OCI-LY7 (cell line): ENCODE measurements around the gene RABL3. TPM values are rescaled to one million over a fixed set of nuclear protein-coding genes. Genes with fewer than 3 reads are reported as not detected.

Source experiments
- BruUV-seq: library from RNA; stranded (reverse); fragments of 400-500 nt; replicated peaks from 2 replicates; lab custom pipeline; 2021; lab: Mats Ljungman, UMichigan
- CTCF ChIA-PET: fragments of 300-600 bp; sonication (Branson Sonifier 250); formaldehyde crosslinking; loops from one replicate; lab custom pipeline; 2022; ENCODE audit warnings: antibody characterized with exemption; ENCODE audit not compliant: unreplicated experiment; lab: Charles Lee
- POLR2A ChIA-PET: fragments of 300-600 bp; sonication (Branson Sonifier 250); formaldehyde crosslinking; loops from one replicate; lab custom pipeline; 2022; ENCODE audit warnings: antibody characterized with exemption; lab: Charles Lee
- DNase-seq: peaks from one replicate; pipeline ENCODE4 v3.0.0-alpha.2; 2015; ENCODE audit warnings: low spot score
- H2AFZ ChIP-seq: fragments of 200-600 bp; sonication (generic), shearing (Covaris generic); 2 replicates; pipeline ENCODE4 v1.6.1; 2014; ENCODE audit warnings: mild to moderate bottlenecking, antibody characterized with exemption, low read length, moderate library complexity
- H3K27ac ChIP-seq: fragments of 200-600 bp; sonication (generic); 2 replicates; pipeline ENCODE4 v1.5.1; 2014; ENCODE audit warnings: mixed run types, low read depth, mild to moderate bottlenecking, moderate library complexity, low read length, inconsistent platforms; ENCODE audit not compliant: poor library complexity, severe bottlenecking
- H3K36me3 ChIP-seq: fragments of 200-600 bp; sonication (generic); 2 replicates; pipeline ENCODE4 v1.6.1; 2014; ENCODE audit warnings: mild to moderate bottlenecking, antibody characterized with exemption, low read length, moderate library complexity, mixed read lengths; ENCODE audit not compliant: insufficient read depth
- H3K4me1 ChIP-seq: fragments of 200-600 bp; sonication (generic); 2 replicates; pipeline ENCODE4 v1.5.1; 2014; ENCODE audit warnings: mild to moderate bottlenecking, low read length; ENCODE audit not compliant: insufficient read depth, poor library complexity, severe bottlenecking
- H3K4me2 ChIP-seq: fragments of 200-600 bp; sonication (generic); 2 replicates; pipeline ENCODE4 v1.6.1; 2014; ENCODE audit warnings: mild to moderate bottlenecking, low read length
- H3K4me3 ChIP-seq: fragments of 200-600 bp; sonication (generic); 2 replicates; pipeline ENCODE4 v1.5.1; 2014; ENCODE audit warnings: mild to moderate bottlenecking, low read depth, low read length; ENCODE audit not compliant: poor library complexity, severe bottlenecking
- H3K79me2 ChIP-seq: fragments of 200-600 bp; sonication (generic); 2 replicates; pipeline ENCODE4 v1.6.1; 2016; ENCODE audit warnings: low read depth, mild to moderate bottlenecking, low read length, moderate library complexity, mixed read lengths; ENCODE audit not compliant: insufficient read depth
- H3K9me2 ChIP-seq: fragments of 200-600 bp; sonication (generic); 2 replicates; pipeline ENCODE4 v1.6.1; 2016; ENCODE audit warnings: mild to moderate bottlenecking, low read length, mixed read lengths; ENCODE audit not compliant: insufficient read depth
- H3K9me3 ChIP-seq: fragments of 200-600 bp; sonication (generic); 2 replicates; pipeline ENCODE4 v1.6.1; 2014; ENCODE audit warnings: mild to moderate bottlenecking, mixed run types, low read length, mixed read lengths
- H4K20me1 ChIP-seq: fragments of 200-600 bp; sonication (generic); 2 replicates; pipeline ENCODE4 v1.6.1; 2014; ENCODE audit warnings: mild to moderate bottlenecking, antibody characterized with exemption, low read length, moderate library complexity, mixed read lengths; ENCODE audit not compliant: insufficient read depth
- EZH2phosphoT487 ChIP-seq: fragments of 200-600 bp; sonication (generic); IDR thresholded peaks from 2 replicates; pipeline ENCODE4 v1.6.1; 2018; ENCODE audit warnings: low read depth, borderline replicate concordance, mild to moderate bottlenecking, mixed run types, antibody characterized with exemption, low read length, moderate library complexity, mixed read lengths
- intact Hi-C: fragments of 100-400 bp; cut with micrococcal nuclease; formaldehyde crosslinking; loops from one replicate; pipeline ENCODE4 v1.10.0; 2022; ENCODE audit not compliant: unreplicated experiment
- total RNA-seq, 2 experiments: library from RNA; depleted of rRNA in 1 of 2; stranded (reverse); fragments of >200 nt in 1 of 2; shearing (Covaris generic) in 1 of 2; gene quantifications; 2 replicates each; pipeline ENCODE4 v1.2.3, GENCODE V29; 2014 to 2022
- TF ChIP-seq, protein P1 (sequence below): fragments of 200-600 bp; sonication (generic); conservative IDR thresholded peaks from 2 replicates; pipeline ENCODE4 v1.5.1; 2014; ENCODE audit warnings: mild to moderate bottlenecking, antibody characterized with exemption, low read length, moderate library complexity, mixed read lengths

RABL3 gene
- total RNA-seq, 2 experiments from 2014 or later = 7.7 to 27.9 TPM

DNA sequence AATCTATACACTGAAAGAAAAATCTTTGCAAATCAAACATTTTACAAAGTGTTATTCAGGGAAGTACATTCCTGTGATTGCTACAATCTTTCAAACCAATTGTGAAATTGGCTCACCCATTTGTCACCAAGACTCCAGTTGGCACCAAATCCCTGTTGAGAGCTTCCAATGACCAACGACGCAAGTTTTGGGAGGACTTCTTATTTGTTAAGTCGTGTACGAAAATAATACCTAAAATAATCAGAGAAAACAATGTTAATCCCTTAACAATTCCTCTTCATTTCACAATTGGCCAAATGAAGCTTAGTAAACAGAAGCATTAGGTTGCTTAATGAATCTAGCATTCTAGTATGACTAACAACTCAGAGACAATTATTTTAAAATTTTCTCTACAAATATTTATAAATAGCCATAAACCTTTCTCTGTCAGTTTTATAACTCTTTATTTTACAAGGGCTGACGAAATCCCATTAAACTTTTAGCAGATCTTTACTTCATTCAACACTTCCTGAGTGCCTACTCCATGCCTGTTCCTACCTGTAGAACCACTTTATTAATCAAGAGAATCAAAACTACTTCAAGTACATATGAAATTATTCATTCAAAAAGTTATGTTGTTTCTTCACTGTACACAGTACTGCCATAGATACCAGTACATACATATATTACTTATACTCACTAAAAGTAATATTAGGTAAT is 36.3 kb downstream of the RABL3 start:
- TF ChIP-seq, protein P1, sequence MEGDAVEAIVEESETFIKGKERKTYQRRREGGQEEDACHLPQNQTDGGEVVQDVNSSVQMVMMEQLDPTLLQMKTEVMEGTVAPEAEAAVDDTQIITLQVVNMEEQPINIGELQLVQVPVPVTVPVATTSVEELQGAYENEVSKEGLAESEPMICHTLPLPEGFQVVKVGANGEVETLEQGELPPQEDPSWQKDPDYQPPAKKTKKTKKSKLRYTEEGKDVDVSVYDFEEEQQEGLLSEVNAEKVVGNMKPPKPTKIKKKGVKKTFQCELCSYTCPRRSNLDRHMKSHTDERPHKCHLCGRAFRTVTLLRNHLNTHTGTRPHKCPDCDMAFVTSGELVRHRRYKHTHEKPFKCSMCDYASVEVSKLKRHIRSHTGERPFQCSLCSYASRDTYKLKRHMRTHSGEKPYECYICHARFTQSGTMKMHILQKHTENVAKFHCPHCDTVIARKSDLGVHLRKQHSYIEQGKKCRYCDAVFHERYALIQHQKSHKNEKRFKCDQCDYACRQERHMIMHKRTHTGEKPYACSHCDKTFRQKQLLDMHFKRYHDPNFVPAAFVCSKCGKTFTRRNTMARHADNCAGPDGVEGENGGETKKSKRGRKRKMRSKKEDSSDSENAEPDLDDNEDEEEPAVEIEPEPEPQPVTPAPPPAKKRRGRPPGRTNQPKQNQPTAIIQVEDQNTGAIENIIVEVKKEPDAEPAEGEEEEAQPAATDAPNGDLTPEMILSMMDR = no peak
- TF ChIP-seq EZH2phosphoT487 = no peak
- Histone ChIP-seq H3K27ac (no peak overlapping the region), H3K79me2 (no peaks in the 10 kb centered on the region), H3K4me2 (no peak overlapping the region), H3K4me1 (peaks cover 15% of the 10 kb centered on the region), H2AFZ (no peak overlapping the region), H3K36me3 (peaks cover 9% of the 10 kb centered on the region), H3K9me2 (no peaks in the 10 kb centered on the region), H4K20me1 (no peaks in the 10 kb centered on the region), H3K9me3 (no peaks in the 10 kb centered on the region), H3K4me3 (no peak overlapping the region)
- CTCF ChIA-PET = no interaction called here
- BruUV-seq = no TSS peak
- DNase-seq = no peak
- intact Hi-C loops = no loop called here
- POLR2A ChIA-PET = no interaction called here

DNA sequence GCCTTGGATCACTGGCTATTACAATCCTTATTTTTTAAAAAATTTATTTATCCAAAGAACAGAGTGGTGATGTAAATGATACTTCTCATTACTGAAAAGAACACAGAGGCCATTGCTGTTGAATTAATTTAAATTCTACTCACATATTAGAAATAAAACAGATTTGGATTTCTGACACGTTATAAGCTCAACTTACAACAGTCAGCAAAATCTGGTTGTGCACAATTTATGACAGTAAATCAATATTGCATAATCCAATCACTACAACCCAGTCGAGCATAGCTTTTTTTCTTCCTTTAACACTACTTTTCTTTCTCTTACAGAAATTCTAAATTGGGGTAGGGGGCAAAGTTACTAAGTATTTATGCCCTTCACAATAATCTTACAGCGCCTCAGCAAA is 43.0 kb downstream of the RABL3 start:
- POLR2A ChIA-PET = interaction anchor here (0.6 to 3.9 kb wide), 2 partner anchors 10 to 218 kb away, joined by 7 to 12 read pairs; no protein-coding TSS in a partner anchor
- no peak for TF ChIP-seq EZH2phosphoT487
- TF ChIP-seq, protein P1 = no peak
- BruUV-seq = no TSS peak

More for the DNA sequence above, 43.0 kb downstream of the RABL3 start:
- H3K27ac ChIP-seq = no peak overlapping the region
- no peak for DNase-seq
- intact Hi-C loops = no loop called here
- H3K79me2 ChIP-seq = no peaks in the 10 kb centered on the region
- no peak overlapping the region for H3K4me3 ChIP-seq
- no peaks in the 10 kb centered on the region for H3K4me1 ChIP-seq
- no peaks in the 10 kb centered on the region for H4K20me1 ChIP-seq
- H2AFZ ChIP-seq = no peak overlapping the region
- no peaks in the 10 kb centered on the region for H3K9me2 ChIP-seq
- H3K9me3 ChIP-seq = no peaks in the 10 kb centered on the region
- CTCF ChIA-PET = no interaction called here
- H3K36me3 ChIP-seq = peaks cover 8% of the 10 kb centered on the region; the same call in 1 of the 2 replicates
- H3K4me2 ChIP-seq = no peak overlapping the region
